SK-N-SH (cell line): ENCODE measurements around the gene CLEC17A.

Source experiments
- CHD2 ChIP-seq: fragments of 150-350 bp; IDR thresholded peaks from 2 replicates; pipeline ENCODE4 v1.6.1; 2018; ENCODE audit warnings: low read length; ENCODE audit not compliant: partially characterized antibody
- CTCF ChIP-seq: fragments of 200-600 bp; sonication (generic); IDR thresholded peaks from 2 replicates; pipeline ENCODE4 v1.6.1; 2017; ENCODE audit warnings: antibody characterized with exemption, mild to moderate bottlenecking, moderate library complexity
- EP300 ChIP-seq, 2 experiments: IDR thresholded peaks; 2 replicates each; pipeline versions ENCODE4 v1.4.0 to v1.6.1; 2012; ENCODE audit warnings: borderline replicate concordance in 1 of 2, low read depth in 1 of 2, low read length in 1 of 2
- GABPA ChIP-seq: IDR thresholded peaks from 2 replicates; pipeline ENCODE4 v1.4.0; 2012; ENCODE audit warnings: low read depth, mild to moderate bottlenecking
- MAX ChIP-seq: IDR thresholded peaks from 2 replicates; pipeline ENCODE4 v1.4.0; 2012; ENCODE audit warnings: low read depth
- POLR2AphosphoS5 ChIP-seq: IDR thresholded peaks from 2 replicates; pipeline ENCODE4 v1.6.1; 2012; ENCODE audit warnings: low read depth, low read length
- REST ChIP-seq: IDR thresholded peaks from 2 replicates; pipeline ENCODE4 v1.6.1; 2012; ENCODE audit warnings: mild to moderate bottlenecking, low read depth, low read length, moderate library complexity
- RXRA ChIP-seq: IDR thresholded peaks from 2 replicates; pipeline ENCODE4 v1.4.0; 2012; ENCODE audit warnings: low read depth, mild to moderate bottlenecking, borderline replicate concordance
- SMC3 ChIP-seq: IDR thresholded peaks from 2 replicates; pipeline ENCODE4 v1.6.1; 2012; ENCODE audit warnings: low read depth, low read length, improper control_type of control experiment
- USF2 ChIP-seq: fragments of 150-350 bp; IDR thresholded peaks from 2 replicates; pipeline ENCODE4 v1.6.1; 2017; ENCODE audit warnings: antibody characterized with exemption, low read length, low read depth, borderline replicate concordance

GRCh38 chr19:14559916-14560775, 22.7 kb upstream of the CLEC17A start:
- TF ChIP-seq CTCF (no peak), USF2 (no peak), CHD2 (no peak), SMC3 (no peak), EP300 (IDR thresholded peaks at IDR 0.05; ENCODE audit: borderline replicate concordance in 1 of 2, low read depth in 1 of 2, low read length in 1 of 2) (no peak), MAX (no peak), RXRA (no peak), POLR2AphosphoS5 (no peak), REST (no peak), GABPA (no peak)
